Fibroblast of skin of right quadriceps (primary cell): ENCODE results near the gene CNTNAP5.

ENCODE experiments used
- DNase-seq: peaks from one replicate; pipeline ENCODE4 v3.0.0-alpha.2; 2013

Gene CNTNAP5

GRCh38 chr2:124571836-124572235 is 546.7 kb downstream of the CNTNAP5 start:
- no peak for DNase-seq

GRCh38 chr2:124572934-124573634 is 548.0 kb downstream of the CNTNAP5 start:
- no peak for DNase-seq

DNA sequence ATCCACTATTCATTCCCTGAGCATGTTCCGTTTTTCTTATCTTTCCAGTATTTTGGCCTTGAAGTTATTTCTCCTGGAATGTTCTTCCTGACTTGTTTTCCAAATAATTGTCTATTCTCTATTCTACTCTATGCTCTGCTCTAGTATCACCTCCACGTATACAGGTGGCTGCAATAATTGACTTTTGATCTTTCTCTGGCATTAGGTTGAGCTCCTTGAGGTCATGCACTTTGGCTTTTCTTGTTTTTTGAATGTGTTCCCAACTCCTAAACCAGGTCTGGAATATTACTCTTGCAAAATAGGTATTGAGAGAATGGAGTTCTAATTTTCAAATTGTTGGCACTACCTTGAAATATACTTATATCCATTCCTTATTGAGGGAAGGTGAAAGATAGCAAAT is 550.4 kb downstream of the CNTNAP5 start:
- no peak for DNase-seq

DNA sequence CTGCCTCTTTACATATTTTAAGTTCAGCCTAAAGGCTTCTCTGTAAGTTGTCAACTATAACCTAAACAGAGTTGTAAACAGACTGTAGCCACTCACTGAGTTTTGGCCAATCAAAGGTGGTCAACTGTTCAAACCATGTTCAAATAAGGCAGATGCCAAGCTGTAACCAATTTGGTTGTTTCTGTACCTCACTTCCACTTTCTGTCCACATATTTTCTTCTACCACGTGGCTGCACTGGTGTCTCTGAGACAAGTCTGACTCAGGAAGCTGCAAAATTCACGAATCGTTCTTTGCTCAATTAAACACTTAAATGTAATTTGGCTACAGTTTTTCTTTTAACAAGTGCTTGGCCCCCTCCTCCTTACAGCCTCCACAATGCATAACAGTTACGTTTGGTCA is 555.2 kb downstream of the CNTNAP5 start:
- DNase-seq = no peak

DNA sequence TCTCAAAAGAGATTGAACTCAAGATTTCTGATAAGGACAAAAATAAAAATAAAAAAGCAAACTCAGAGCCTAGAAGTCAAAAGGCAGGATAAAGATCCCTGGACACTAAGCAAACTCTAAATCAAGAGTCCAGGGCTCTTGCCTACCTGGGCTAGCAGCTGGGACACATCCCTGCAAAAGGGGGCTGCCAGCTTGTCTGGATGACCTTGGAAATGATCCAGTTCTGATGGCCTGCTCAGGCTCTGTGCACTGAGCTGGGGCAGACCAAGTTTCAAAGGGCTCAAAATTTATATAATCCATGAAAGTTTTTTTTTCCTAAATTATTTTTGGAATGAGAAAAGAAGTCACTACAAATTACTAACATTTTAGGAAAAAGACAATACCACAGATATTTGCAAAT is 557.3 kb downstream of the CNTNAP5 start:
- DNase-seq = no peak

DNA sequence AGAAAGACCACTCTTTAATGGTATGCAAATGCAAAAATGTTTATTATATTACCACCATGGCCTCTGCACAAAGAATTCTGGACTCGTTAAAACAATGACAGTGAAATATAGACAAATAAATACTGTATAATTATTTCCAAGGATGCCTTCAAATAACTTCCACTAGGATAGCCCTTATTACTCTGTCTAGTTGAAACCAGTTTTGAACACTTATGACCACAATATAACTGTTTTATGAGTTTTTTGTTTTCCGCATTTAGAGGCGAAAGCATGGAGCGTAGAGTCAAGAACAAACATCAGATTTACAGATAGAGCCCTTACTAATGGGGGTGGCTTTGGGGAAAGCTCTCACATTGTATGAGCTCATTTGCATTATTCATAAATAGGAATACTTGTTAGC is 559.5 kb downstream of the CNTNAP5 start:
- no peak for DNase-seq

GRCh38 chr2:124585277-124585676 is 560.2 kb downstream of the CNTNAP5 start:
- DNase-seq = no peak

DNA sequence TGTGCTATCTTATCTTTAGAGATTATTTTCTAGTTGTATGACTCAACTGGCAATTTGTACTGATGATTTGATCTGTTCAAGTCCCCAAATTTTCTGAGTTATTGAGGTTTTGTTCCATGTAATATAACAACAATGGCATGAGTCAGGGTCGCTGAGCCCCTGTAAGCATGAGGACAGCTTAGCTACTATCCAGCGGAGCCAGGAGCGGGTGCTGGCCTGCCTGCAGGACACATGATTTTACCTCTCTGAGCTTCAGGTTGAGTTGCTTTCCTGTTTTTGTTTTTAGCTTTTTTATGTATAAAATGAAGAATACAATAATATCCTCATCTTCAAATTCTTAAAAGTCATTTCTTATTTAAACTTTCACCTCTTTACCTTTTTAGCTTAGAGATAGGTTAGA is 561.1 kb downstream of the CNTNAP5 start:
- no peak for DNase-seq

DNA sequence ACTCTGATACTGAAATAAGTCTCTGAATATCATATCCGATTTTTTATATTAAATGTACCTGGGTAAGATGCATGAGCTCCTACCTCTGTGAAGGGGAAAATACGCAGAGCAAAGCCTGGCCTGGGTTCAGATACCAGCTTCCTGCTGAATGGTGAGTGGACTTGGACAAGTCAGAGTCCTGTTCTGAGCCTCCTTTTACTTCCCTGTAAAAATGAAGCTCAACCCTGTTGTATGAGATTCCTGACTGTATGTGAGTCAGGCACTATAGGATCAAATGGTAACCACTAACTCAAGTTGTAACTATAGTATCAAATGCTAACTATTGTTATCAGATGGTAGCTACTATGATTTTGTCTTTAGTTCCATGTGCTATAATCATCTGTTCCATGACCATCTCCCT is 561.7 kb downstream of the CNTNAP5 start:
- DNase-seq = no peak

DNA sequence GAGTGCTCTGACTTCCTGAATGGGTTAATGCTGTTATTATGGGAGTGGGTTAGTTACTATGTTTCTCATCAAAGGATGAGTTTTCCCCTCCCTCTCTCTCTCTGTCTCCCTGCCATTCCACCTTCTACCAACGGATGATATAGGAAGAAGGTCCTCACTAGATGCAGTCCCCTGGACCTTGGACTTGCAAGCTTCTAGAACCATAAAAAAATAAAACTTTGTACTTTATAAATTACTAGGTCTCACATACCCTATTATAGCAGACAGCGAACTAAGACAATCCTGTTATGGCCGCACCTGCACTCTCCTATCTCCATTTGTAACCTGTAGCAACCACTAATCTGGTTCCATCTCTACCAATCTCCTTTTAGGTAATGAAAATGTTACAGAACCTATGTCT is 564.9 kb downstream of the CNTNAP5 start:
- DNase-seq = no peak

- DNase-seq = no peak
Measured at GRCh38 chr2:124602759-124603158, 577.7 kb downstream of the CNTNAP5 start.

DNA sequence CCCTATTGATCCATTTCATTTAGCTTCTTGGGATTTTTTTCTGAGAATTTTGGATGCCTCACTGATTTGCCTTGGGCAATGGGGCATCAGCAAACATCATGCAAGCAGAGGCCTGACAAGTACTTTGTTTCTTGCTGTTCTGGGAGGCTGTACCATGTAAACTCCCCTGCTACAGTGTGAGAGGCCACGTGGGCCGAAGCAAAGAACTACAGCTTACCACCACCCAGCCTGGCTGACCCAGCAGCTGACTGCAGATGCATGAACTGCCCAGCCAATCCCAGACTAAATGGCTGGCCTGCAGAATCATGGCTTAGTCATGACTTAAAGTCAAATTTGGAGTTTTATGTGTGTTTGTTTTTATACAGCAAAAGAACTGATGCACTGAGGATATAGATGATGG is 579.9 kb downstream of the CNTNAP5 start:
- no peak for DNase-seq

DNA sequence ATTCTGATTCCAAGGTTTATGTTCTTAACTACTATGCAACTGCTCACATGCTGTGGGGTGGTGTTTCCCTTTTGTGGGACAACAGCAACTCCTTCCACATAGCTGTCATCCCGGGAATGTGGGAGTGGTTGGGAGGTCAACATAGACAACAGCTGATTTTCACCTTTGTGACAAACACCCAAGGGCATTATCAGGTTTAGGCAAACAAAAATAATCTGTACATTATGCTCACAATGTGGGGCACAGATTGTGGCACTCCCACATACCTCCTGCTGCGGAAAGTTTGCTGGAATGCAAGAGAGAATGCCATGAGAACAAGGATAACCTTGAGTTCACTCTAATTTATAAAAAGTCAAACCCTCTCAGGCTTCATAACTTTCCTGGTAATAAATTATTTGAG is 582.6 kb downstream of the CNTNAP5 start:
- DNase-seq = no peak

- no peak for DNase-seq
Measured at GRCh38 chr2:124609667-124610066, 584.6 kb downstream of the CNTNAP5 start.

DNA sequence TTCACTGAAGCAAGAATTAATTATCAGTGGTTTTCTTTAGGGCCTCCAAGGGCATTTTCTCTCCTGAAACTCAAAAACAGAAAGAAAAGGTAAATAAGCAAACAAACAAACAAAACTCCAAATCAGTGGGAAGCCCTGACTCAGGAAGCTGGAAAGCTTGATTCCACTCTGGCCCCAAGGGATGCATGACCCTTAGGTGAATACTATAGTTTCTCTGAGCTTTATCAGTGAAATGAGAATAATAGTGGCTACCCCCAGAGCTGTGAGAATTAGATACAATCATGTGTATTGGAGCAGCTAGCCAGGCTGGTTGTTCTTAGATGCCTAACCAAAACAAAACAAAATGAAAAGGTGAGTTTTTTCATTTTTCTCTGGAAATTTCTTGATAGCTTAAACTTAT is 585.1 kb downstream of the CNTNAP5 start:
- DNase-seq = no peak

DNA sequence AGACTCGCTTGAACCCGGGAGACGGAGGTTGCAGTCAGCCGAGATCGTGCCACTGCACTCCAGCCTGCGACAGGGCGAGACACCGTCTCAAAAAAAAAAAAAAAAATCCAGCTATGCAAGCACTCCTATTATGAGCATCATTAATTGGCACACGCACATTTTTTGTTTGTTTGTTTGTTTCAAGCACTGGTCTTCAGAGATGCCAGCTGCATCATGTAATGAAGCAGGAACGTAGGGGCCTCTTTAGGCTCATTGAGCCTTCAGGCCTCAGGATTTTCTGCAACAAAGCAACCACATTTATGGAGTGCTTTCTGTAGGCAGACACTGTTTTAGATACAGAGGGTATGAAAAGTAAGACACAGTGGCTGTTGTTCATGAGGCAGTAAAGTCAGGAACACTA is 585.8 kb downstream of the CNTNAP5 start:
- no peak for DNase-seq

- DNase-seq = no peak
Measured at GRCh38 chr2:124623560-124623959, 598.5 kb downstream of the CNTNAP5 start.

- no peak for DNase-seq
Measured at GRCh38 chr2:124625561-124625960, 600.5 kb downstream of the CNTNAP5 start.

- DNase-seq = no peak
Measured at GRCh38 chr2:124626993-124627392, 601.9 kb downstream of the CNTNAP5 start.

DNA sequence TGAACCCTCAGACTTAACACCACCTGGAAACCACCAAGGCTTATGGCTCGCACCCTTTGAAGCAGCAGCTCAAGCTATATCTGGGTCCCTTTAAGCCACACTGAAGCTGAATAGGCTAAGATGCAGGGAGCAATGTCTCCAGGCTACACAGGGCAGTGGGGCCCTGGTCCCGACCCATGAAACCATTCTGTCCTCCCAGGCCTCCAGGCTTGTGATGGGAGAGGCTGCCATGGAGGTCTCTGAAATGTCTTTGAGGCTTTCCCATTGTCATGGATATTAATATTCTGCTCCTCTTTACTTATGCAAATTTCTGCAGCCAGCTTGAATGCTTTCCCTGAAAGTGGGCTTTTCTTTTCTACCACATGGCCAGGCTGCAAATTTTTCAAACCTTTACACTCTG is 608.7 kb downstream of the CNTNAP5 start:
- no peak for DNase-seq

DNA sequence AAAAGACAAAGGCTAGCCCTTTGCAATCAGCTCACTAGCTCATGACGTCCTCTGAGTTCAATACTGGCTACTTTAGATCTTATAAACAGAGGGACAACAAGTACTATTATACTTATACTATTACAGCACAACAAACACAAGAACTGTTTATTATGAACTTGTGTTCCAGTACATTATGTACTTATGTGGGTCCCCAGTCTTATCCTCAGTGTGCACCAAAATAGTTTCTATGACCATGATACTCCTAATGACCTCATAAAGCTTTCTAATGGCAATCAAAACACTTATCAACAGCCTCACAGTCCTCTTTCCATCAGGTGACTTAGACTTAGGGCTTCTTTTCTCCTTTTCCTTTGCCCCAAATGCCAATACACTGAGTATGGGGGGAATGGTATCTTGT is 614.4 kb downstream of the CNTNAP5 start:
- DNase-seq = no peak

- DNase-seq = no peak
Measured at GRCh38 chr2:124640221-124640750, 615.2 kb downstream of the CNTNAP5 start.

DNA sequence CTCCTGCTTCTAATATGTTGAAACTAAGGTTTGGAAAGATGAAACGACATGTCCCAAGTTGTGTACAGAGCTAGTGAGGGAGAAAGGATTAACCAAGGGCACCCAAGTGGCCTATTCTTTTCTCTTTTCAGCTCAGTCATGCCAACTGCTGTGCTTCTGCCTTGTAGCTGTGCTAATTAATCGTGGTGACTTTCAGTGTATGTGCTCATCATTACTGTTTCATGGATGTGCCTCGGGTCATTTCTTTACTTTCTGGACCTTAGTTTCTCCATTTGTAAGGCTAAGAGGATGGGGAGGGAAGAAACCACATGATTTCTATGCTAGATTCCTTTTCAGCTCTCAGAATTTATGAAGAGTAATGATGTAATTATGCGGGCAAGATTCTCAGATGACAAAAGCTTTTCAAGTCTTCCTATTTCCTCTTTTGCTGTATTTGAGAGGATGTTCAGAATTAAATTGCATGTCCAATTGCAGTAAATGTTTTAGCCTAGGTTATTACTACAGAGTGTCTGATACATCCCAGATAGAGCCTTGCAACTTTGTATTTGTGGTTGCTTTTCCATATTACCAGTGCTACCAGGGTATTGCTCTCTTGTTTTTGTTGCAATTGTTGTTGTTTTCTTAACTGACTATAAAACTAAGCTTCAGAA is 621.2 kb downstream of the CNTNAP5 start:
- no peak for DNase-seq

DNA sequence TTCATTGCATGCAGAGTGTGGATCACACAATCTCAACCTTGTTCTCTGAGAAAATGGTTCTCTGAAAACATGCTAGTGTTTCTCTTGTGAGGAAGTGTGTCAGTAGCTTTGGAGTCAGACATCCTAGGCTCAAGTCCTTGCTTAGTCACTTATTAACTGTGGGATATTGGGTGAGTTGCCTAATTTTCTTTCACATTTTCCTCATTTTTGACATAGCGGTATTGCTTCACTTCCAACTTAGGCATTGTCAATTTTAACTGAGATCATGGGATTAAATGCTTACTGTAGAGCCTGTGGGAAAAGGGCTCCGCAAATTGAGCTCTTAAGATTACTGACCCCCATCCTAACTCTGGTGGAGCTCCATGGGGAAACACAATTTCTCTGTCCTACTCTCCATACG is 622.2 kb downstream of the CNTNAP5 start:
- no peak for DNase-seq

- DNase-seq = no peak
Measured at GRCh38 chr2:124647663-124648062, 622.6 kb downstream of the CNTNAP5 start.
